Right lobe of liver (tissue), 6 donors: Measurements from ENCODE around the gene EFNA5. TPM values are rescaled to one million over a fixed set of nuclear protein-coding genes. Genes with fewer than 3 reads are reported as not detected.

Experiments used
- ATAC-seq, 4 donors: fragments of 200-7000 bp; cut with Tn5 transposase; one replicate each; pipeline ENCODE4 v1.9.1; 2020; ENCODE audit warnings: mild to moderate bottlenecking in 4 of 4, moderate library complexity in 4 of 4
- DNase-seq, 3 donors: peaks; one replicate each; pipeline ENCODE4 v3.0.0-alpha.2; 2020
- H3K27ac ChIP-seq, 3 donors: fragments of 200-600 bp; one replicate each; pipeline ENCODE4 v1.8.0; 2022
- H3K27me3 ChIP-seq, 2 donors: fragments of 200-600 bp; one replicate each; pipeline ENCODE4 v1.8.0; 2022
- H3K36me3 ChIP-seq, 4 donors: fragments of 200-600 bp; sonication (generic) in 1 of 4; one replicate each; pipeline versions ENCODE4 v1.5.1 to v1.8.0; 2017 to 2022; ENCODE audit warnings: control low read depth in 1 of 4
- H3K4me1 ChIP-seq, 4 donors: fragments of 200-600 bp; sonication (generic) in 1 of 4; one replicate each; pipeline versions ENCODE4 v1.5.1 to v1.8.0; 2017 to 2022; ENCODE audit warnings: control low read depth in 1 of 4
- H3K4me3 ChIP-seq, 3 donors: fragments of 200-600 bp; one replicate each; pipeline ENCODE4 v1.8.0; 2022
- H3K9me3 ChIP-seq, 4 donors: fragments of 200-600 bp; sonication (generic) in 1 of 4; one replicate each; pipeline versions ENCODE4 v1.5.1 to v1.8.0; 2017 to 2022; ENCODE audit warnings: control low read depth in 1 of 4
- POLR2A ChIP-seq: fragments of 450-650 bp; IDR thresholded peaks from one replicate; pipeline ENCODE4 v1.6.1; 2017; ENCODE audit warnings: antibody characterized with exemption, mild to moderate bottlenecking
- WGBS: methylation state at CpG from one replicate; pipeline ENCODE4 v1.1.6; 2018; ENCODE audit warnings: low coverage, low lambda C conversion rate; ENCODE audit not compliant: insufficient coverage; ENCODE audit errors: missing lambda C conversion rate; 5-methylcytosine and 5-hydroxymethylcytosine counted together
- intact Hi-C, 2 donors: fragments of 100-400 bp; cut with DNase I; formaldehyde crosslinking; loops; one replicate each; pipeline versions ENCODE4 v1.11.2 to v1.14.1; 2022
- total RNA-seq, 6 experiments: library from RNA; depleted of rRNA in 2 of 6; stranded (reverse); fragments of >200 nt in 2 of 6; fragmentation: NEBNext Ultra II Directional in 3 of 6; extraction: Animal tissue kit (Norgen Biotek cat#: 25700) in 3 of 6; gene quantifications; one replicate each; pipeline versions ENCODE4 v1.1.0 to v1.2.4, GENCODE V29; 2016 to 2023
- TF ChIP-seq, protein P1 (sequence below), 4 donors: fragments of 200-600 bp in 3 of 4; fragments of 450-650 bp in 1 of 4; IDR thresholded peaks; one replicate each; pipeline versions ENCODE4 v1.5.1 to v1.8.0; 2016 to 2022; ENCODE audit warnings: antibody characterized with exemption in 4 of 4, mild to moderate bottlenecking in 2 of 4
- donor health status: DM: no; HTN: yes; CAD: no.
- donor health status: DM: no; HTN: no; CAD: no.
- donor health status: DM: no; HTN: no; CAD: no.
- donor health status: DM: no; HTN: yes; CAD: no.
- donor health status: DM: no; HTN: yes; CAD: no.

The EFNA5 gene
- total RNA-seq, 6 experiments from 2014 or later: 0.18 to 11.7 (median 1.4) TPM

- Histone ChIP-seq H3K36me3 (no peaks in the 10 kb centered on the region), H3K27me3 (no peaks in the 10 kb centered on the region), H3K4me1 (no peaks in the 10 kb centered on the region), H3K4me3 (no peak overlapping the region), H3K9me3 (no peaks in the 10 kb centered on the region), H3K27ac (no peak overlapping the region)
- 70% methylated on average over 9 of the region's 10 CpGs for WGBS
- ATAC-seq: no peak
- DNase-seq: no peak
- TF ChIP-seq POLR2A: no peak
- TF ChIP-seq, protein P1, sequence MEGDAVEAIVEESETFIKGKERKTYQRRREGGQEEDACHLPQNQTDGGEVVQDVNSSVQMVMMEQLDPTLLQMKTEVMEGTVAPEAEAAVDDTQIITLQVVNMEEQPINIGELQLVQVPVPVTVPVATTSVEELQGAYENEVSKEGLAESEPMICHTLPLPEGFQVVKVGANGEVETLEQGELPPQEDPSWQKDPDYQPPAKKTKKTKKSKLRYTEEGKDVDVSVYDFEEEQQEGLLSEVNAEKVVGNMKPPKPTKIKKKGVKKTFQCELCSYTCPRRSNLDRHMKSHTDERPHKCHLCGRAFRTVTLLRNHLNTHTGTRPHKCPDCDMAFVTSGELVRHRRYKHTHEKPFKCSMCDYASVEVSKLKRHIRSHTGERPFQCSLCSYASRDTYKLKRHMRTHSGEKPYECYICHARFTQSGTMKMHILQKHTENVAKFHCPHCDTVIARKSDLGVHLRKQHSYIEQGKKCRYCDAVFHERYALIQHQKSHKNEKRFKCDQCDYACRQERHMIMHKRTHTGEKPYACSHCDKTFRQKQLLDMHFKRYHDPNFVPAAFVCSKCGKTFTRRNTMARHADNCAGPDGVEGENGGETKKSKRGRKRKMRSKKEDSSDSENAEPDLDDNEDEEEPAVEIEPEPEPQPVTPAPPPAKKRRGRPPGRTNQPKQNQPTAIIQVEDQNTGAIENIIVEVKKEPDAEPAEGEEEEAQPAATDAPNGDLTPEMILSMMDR (IDR thresholded peaks at IDR 0.05): no peak
- intact Hi-C loops: no loop called here
Observed at GRCh38 chr5:107513337-107514085, 157.2 kb downstream of the EFNA5 start.

DNA sequence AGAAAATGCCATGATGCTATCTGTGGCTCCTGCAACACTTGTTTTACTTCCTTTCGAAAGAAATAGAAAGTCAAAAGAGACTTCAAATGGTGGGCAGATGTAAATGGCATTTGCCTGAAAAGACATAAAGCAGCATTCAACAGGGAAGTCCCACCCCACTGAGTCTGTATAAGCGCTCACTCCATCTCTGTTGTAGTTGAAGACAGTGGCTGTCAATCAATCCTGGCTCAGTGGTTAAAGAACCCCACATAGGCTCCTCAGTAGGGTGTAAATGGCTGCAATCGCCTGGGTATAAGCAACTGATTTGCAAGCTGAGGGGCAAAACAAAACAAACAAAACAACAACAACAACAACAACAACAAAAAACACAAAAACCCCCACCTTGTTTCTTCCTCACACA, 158.7 kb downstream of the EFNA5 start:
- Histone ChIP-seq H3K27ac (no peak overlapping the region), H3K4me3 (no peak overlapping the region), H3K36me3 (no peaks in the 10 kb centered on the region), H3K4me1 (no peaks in the 10 kb centered on the region), H3K9me3 (no peaks in the 10 kb centered on the region), H3K27me3 (no peaks in the 10 kb centered on the region)
- 88% methylated on average over 3 of the region's 3 CpGs for WGBS
- ATAC-seq (no peak), DNase-seq (no peak)
- no peak for TF ChIP-seq POLR2A
- TF ChIP-seq, protein P1 (IDR thresholded peaks at IDR 0.05): no peak
- intact Hi-C loops: no loop called here

- Histone ChIP-seq H3K4me1 (peaks cover 0 to 17% (median 6%) of the 10 kb centered on the region in 4 donors), H3K27ac (no peak overlapping the region), H3K27me3 (no peaks in the 10 kb centered on the region), H3K4me3 (no peak overlapping the region), H3K36me3 (no peaks in the 10 kb centered on the region), H3K9me3 (no peaks in the 10 kb centered on the region)
- intact Hi-C loops: no loop called here
- WGBS: 70% methylated on average over 2 of the region's 3 CpGs
- no peak for DNase-seq
- ATAC-seq: no peak
- TF ChIP-seq, protein P1 (IDR thresholded peaks at IDR 0.05): no peak
Observed at GRCh38 chr5:107510125-107510524, 160.6 kb downstream of the EFNA5 start.

- DNase-seq (no peak), ATAC-seq (no peak)
- Histone ChIP-seq H3K4me1 (peaks cover 0 to 18% (median 9%) of the 10 kb centered on the region in 4 donors), H3K36me3 (no peaks in the 10 kb centered on the region), H3K27ac (no peak overlapping the region), H3K9me3 (no peaks in the 10 kb centered on the region), H3K27me3 (no peaks in the 10 kb centered on the region), H3K4me3 (no peak overlapping the region)
- intact Hi-C loops: no loop called here
- no peak for TF ChIP-seq POLR2A
- TF ChIP-seq, protein P1 (IDR thresholded peaks at IDR 0.05): no peak
- 68% methylated on average over 4 of the region's 4 CpGs for WGBS
Observed at GRCh38 chr5:107508097-107508496, 162.6 kb downstream of the EFNA5 start.
